Naive thymus-derived CD4-positive, alpha-beta T cell (primary cell): ENCODE data around the gene MYH7B. TPM values are rescaled to one million over a fixed set of nuclear protein-coding genes. Genes with fewer than 3 reads are reported as not detected.

ENCODE experiments used
- ATAC-seq: fragments of 150-1000 bp; cut with Tn5 transposase; 2 replicates; pipeline ENCODE4 v1.10.0; 2021; ENCODE audit warnings: mild to moderate bottlenecking, moderate library complexity
- CTCF ChIA-PET: fragments of 350-600 bp; sonication (Branson Sonifier 250); formaldehyde crosslinking; loops from one replicate; lab custom pipeline; 2021; ENCODE audit warnings: antibody characterized with exemption; lab: Charles Lee
- POLR2A ChIA-PET: fragments of 350-600 bp; sonication (Branson Sonifier 250); formaldehyde crosslinking; loops from one replicate; lab custom pipeline; 2021; ENCODE audit warnings: antibody characterized with exemption, inconsistent platforms; lab: Charles Lee
- DNase-seq, 9 donors: peaks; one replicate each; pipeline versions ENCODE4 v3.0.0 to v3.0.0-alpha.2; 2020 to 2022; ENCODE audit warnings: mixed read lengths in 1 of 9
- H3K27ac ChIP-seq: one replicate; pipeline ENCODE4 v1.7.0; 2013; ENCODE audit warnings: mild to moderate bottlenecking, low read depth, low read length, moderate library complexity
- H3K27me3 ChIP-seq, 2 donors: one replicate each; pipeline ENCODE4 v1.7.0; 2013; ENCODE audit warnings: low read length in 2 of 2, mild to moderate bottlenecking in 2 of 2, moderate library complexity in 2 of 2; ENCODE audit not compliant: control insufficient read depth in 2 of 2, insufficient read depth in 2 of 2
- H3K36me3 ChIP-seq, 3 experiments: 1 replicate in 2 of 3; 2 replicates in 1 of 3; pipeline ENCODE4 v1.7.0; 2013; ENCODE audit warnings: low read length in 3 of 3, mild to moderate bottlenecking in 3 of 3, moderate library complexity in 1 of 3; ENCODE audit not compliant: insufficient read depth in 3 of 3, control insufficient read depth in 2 of 3
- H3K4me1 ChIP-seq, 2 donors: one replicate each; pipeline ENCODE4 v1.7.0; 2013; ENCODE audit warnings: low read length in 2 of 2, mild to moderate bottlenecking in 2 of 2, moderate library complexity in 1 of 2; ENCODE audit not compliant: control insufficient read depth in 2 of 2, insufficient read depth in 2 of 2
- H3K4me3 ChIP-seq: 2 replicates; pipeline ENCODE4 v1.7.0; 2013; ENCODE audit warnings: mild to moderate bottlenecking, low read length
- H3K9me3 ChIP-seq, 3 experiments: 1 replicate in 2 of 3; 2 replicates in 1 of 3; pipeline ENCODE4 v1.7.0; 2013; ENCODE audit warnings: low read length in 3 of 3; ENCODE audit not compliant: control insufficient read depth in 2 of 3
- H3K27ac Mint-ChIP-seq, 9 donors: one replicate each; pipeline ENCODE4 v1.8.0; 2020 to 2022; ENCODE audit warnings: mixed read lengths in 9 of 9, mild to moderate bottlenecking in 8 of 9, moderate library complexity in 5 of 9, inconsistent platforms in 2 of 9
- H3K27me3 Mint-ChIP-seq, 5 donors: one replicate each; pipeline ENCODE4 v1.8.0; 2021 to 2022; ENCODE audit warnings: mixed read lengths in 5 of 5, mild to moderate bottlenecking in 1 of 5
- H3K36me3 Mint-ChIP-seq, 5 donors: one replicate each; pipeline ENCODE4 v1.8.0; 2020 to 2022; ENCODE audit warnings: mixed read lengths in 5 of 5, mild to moderate bottlenecking in 3 of 5, inconsistent platforms in 1 of 5
- H3K4me1 Mint-ChIP-seq, 7 donors: one replicate each; pipeline ENCODE4 v1.8.0; 2020 to 2022; ENCODE audit warnings: mixed read lengths in 7 of 7, mild to moderate bottlenecking in 3 of 7, inconsistent platforms in 1 of 7
- H3K4me3 Mint-ChIP-seq, 10 donors: one replicate each; pipeline ENCODE4 v1.8.0; 2020 to 2022; ENCODE audit warnings: mild to moderate bottlenecking in 10 of 10, mixed read lengths in 10 of 10, moderate library complexity in 6 of 10, inconsistent platforms in 2 of 10
- H3K9me3 Mint-ChIP-seq, 11 donors: one replicate each; pipeline ENCODE4 v1.8.0; 2020 to 2022; ENCODE audit warnings: mixed read lengths in 11 of 11, mild to moderate bottlenecking in 4 of 11, inconsistent platforms in 1 of 11, moderate library complexity in 1 of 11
- intact Hi-C, 2 donors: fragments of 100-400 bp; cut with micrococcal nuclease; formaldehyde crosslinking; loops; one replicate each; pipeline ENCODE4 v1.15.1; 2023
- polyA plus RNA-seq, 2 donors: library from polyadenylated mRNA; unstranded; fragments of 300-500 nt; fragmentation: Illumina TruSeq; gene quantifications; one replicate each; pipeline ENCODE4 v1.2.3, GENCODE V29; 2021
- total RNA-seq, 6 experiments: library from RNA in 5 of 6; stranded (reverse) in 5 of 6; gene quantifications; 1 replicate in 5 of 6; 2 replicates in 1 of 6; pipeline ENCODE4 v1.2.3 and lab custom pipeline; 2021 to 2026

Gene MYH7B
- total and polyA plus RNA-seq, 7 experiments from 2014 or later = 0.15 to 1.0 (median 0.48) TPM; not detected in 1

DNA sequence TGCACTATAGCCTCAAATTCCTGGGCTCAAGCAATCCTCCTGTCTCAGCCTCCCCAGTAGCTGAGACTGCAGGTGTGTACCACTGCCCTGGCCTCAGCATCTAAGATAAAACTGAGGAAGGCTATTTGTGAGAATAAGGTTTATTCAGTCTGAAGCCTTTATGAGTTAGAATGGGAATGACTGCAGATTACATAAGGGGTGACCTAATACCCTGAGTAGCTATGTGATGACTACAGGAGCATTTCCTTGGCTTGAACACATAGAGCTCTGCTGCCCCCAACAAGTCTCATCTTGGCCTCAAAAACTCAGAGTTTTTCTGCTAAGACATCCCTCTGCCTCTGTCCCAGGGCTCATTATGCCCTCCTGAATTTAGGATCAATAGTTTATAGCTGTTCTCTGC is 7.6 kb upstream of the MYH7B start:
- no peak overlapping the region for H3K4me3 ChIP-seq
- H3K4me1 ChIP-seq = no peaks in the 10 kb centered on the region
- no peaks in the 10 kb centered on the region for H3K27me3 ChIP-seq
- no peak overlapping the region for H3K4me3 Mint-ChIP-seq
- no peaks in the 10 kb centered on the region for H3K27me3 Mint-ChIP-seq
- H3K27ac Mint-ChIP-seq = no peak overlapping the region
- H3K4me1 Mint-ChIP-seq = peaks cover 0 to 11% (median 6%) of the 10 kb centered on the region in 7 donors
- ATAC-seq (no peak), DNase-seq (no peak)
- peaks cover 0 to 56% (median 0%) of the 10 kb centered on the region in 3 experiments for H3K36me3 ChIP-seq
- no peak overlapping the region for H3K27ac ChIP-seq
- no peaks in the 10 kb centered on the region for H3K9me3 ChIP-seq
- intact Hi-C loops = no loop called here
- ChIA-PET CTCF (no interaction called here), POLR2A (no interaction called here)
- no peaks in the 10 kb centered on the region for H3K9me3 Mint-ChIP-seq
- H3K36me3 Mint-ChIP-seq = peaks cover 5 to 43% (median 27%) of the 10 kb centered on the region in 5 donors

DNA sequence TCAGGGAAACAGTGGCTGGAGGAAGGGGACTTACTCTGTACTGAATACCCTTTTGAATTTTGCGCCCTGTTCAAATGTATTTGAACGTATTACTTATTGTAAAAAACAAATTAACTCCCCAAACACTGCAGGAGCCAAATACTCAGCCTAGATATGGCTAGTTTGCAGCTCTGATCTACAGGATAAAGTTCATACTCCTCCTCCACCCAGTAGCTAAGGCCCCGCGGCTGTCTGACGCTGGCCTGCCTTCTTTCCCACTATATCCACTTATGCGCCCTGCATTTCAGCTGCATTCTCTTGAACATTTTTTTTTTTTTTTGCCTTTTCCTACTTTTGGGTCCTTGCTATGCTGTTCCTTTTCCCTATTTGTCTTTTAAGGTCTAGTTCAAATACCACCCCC is 6.5 kb upstream of the MYH7B start:
- Mint-ChIP-seq H3K4me1 (peaks cover 2 to 17% (median 12%) of the 10 kb centered on the region in 7 donors), H3K9me3 (no peaks in the 10 kb centered on the region), H3K4me3 (no peak overlapping the region), H3K36me3 (peaks cover 5 to 34% (median 19%) of the 10 kb centered on the region in 5 donors), H3K27ac (peak overlapping the region in 1 of 9 donors; percentile 25), H3K27me3 (no peaks in the 10 kb centered on the region)
- no peak overlapping the region for H3K27ac ChIP-seq
- CTCF ChIA-PET = no interaction called here
- H3K9me3 ChIP-seq = no peaks in the 10 kb centered on the region
- no peaks in the 10 kb centered on the region for H3K27me3 ChIP-seq
- peaks cover 0 to 45% (median 0%) of the 10 kb centered on the region in 3 experiments for H3K36me3 ChIP-seq
- no peak for DNase-seq
- H3K4me3 ChIP-seq = no peak overlapping the region
- POLR2A ChIA-PET = no interaction called here
- intact Hi-C loops = no loop called here
- no peak for ATAC-seq
- H3K4me1 ChIP-seq = no peaks in the 10 kb centered on the region

DNA sequence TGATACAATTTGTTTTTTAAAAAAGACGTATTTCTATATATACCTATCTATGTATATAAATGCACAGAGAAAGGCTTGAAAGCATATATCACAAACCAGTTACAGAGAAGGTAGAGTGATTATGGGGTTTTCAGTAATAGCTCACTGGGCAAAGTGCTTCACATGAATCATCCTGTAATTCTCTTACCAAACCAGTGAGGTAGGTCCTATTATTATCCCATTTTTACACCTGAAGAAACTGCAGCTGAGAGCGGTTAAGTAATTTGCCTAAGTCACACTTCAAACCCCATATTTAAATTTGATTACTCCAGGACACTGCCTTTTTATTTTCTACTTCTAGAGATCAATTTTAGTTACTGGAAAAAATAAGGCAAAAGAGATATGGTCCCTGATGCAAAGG is 4.4 kb upstream of the MYH7B start:
- DNase-seq (no peak), ATAC-seq (no peak)
- no peak overlapping the region for H3K4me3 ChIP-seq
- H3K4me1 Mint-ChIP-seq = peaks cover 11 to 35% (median 30%) of the 10 kb centered on the region in 7 donors
- H3K4me1 ChIP-seq = peaks cover 3 to 9% of the 10 kb centered on the region in 2 donors
- intact Hi-C loops = no loop called here
- no peak overlapping the region for H3K27ac ChIP-seq
- no peak overlapping the region for H3K27ac Mint-ChIP-seq
- peaks cover 5 to 22% (median 12%) of the 10 kb centered on the region in 5 donors for H3K36me3 Mint-ChIP-seq
- H3K4me3 Mint-ChIP-seq = no peak overlapping the region
- peaks cover 0 to 30% (median 0%) of the 10 kb centered on the region in 3 experiments for H3K36me3 ChIP-seq
- no peaks in the 10 kb centered on the region for H3K27me3 ChIP-seq
- CTCF ChIA-PET = no interaction called here
- H3K27me3 Mint-ChIP-seq = no peaks in the 10 kb centered on the region
- no peaks in the 10 kb centered on the region for H3K9me3 Mint-ChIP-seq
- POLR2A ChIA-PET = no interaction called here
- H3K9me3 ChIP-seq = no peaks in the 10 kb centered on the region

- ATAC-seq (no peak), DNase-seq (no peak)
- Histone ChIP-seq H3K27ac (no peak overlapping the region), H3K4me3 (no peak overlapping the region), H3K27me3 (no peaks in the 10 kb centered on the region), H3K9me3 (no peaks in the 10 kb centered on the region), H3K36me3 (peaks cover 0 to 26% (median 0%) of the 10 kb centered on the region in 3 experiments), H3K4me1 (peaks cover 5 to 11% of the 10 kb centered on the region in 2 donors)
- intact Hi-C loops = no loop called here
- H3K27me3 Mint-ChIP-seq = no peaks in the 10 kb centered on the region
- H3K27ac Mint-ChIP-seq = no peak overlapping the region
- H3K9me3 Mint-ChIP-seq = peaks cover 0 to 2% (median 0%) of the 10 kb centered on the region in 11 donors
- peaks cover 5 to 19% (median 11%) of the 10 kb centered on the region in 5 donors for H3K36me3 Mint-ChIP-seq
- ChIA-PET CTCF (no interaction called here), POLR2A (no interaction called here)
- H3K4me3 Mint-ChIP-seq = peak overlapping the region in 1 of 10 donors; percentile 29
- peaks cover 11 to 39% (median 34%) of the 10 kb centered on the region in 7 donors for H3K4me1 Mint-ChIP-seq
These were observed 4.0 kb upstream of the MYH7B start for GRCh38 chr20:34951652-34952051.

DNA sequence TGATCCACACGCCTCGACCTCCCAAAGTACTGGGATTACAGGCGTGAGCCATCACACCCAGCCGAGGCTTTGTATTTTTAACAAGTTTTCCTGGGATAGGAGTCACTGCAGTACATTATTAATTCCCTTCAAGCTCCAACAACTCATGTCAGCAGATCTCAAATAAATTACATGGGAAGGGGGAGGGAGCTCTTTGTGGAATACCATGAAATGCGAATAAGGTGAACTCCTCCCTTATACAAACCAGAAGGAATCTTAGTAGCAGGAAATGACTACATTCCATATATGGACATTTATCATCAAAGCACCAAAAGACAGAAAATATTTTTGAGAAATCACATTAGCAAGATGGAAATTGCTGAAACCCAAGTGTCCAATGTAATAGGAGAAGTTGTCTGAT is 3.0 kb upstream of the MYH7B start:
- Histone ChIP-seq H3K4me3 (no peak overlapping the region), H3K9me3 (no peaks in the 10 kb centered on the region), H3K36me3 (peaks cover 0 to 25% (median 0%) of the 10 kb centered on the region in 3 experiments), H3K27me3 (no peaks in the 10 kb centered on the region), H3K4me1 (peaks cover 5 to 11% of the 10 kb centered on the region in 2 donors), H3K27ac (no peak overlapping the region)
- Mint-ChIP-seq H3K9me3 (peaks cover 0 to 2% (median 0%) of the 10 kb centered on the region in 11 donors), H3K27ac (peak overlapping the region in 1 of 9 donors; percentile 10), H3K36me3 (peaks cover 5 to 18% (median 11%) of the 10 kb centered on the region in 5 donors), H3K4me3 (no peak overlapping the region), H3K4me1 (peaks cover 11 to 40% (median 34%) of the 10 kb centered on the region in 7 donors), H3K27me3 (no peaks in the 10 kb centered on the region)
- intact Hi-C loops = no loop called here
- CTCF ChIA-PET = no interaction called here
- no peak for ATAC-seq
- no peak for DNase-seq
- POLR2A ChIA-PET = no interaction called here

DNA sequence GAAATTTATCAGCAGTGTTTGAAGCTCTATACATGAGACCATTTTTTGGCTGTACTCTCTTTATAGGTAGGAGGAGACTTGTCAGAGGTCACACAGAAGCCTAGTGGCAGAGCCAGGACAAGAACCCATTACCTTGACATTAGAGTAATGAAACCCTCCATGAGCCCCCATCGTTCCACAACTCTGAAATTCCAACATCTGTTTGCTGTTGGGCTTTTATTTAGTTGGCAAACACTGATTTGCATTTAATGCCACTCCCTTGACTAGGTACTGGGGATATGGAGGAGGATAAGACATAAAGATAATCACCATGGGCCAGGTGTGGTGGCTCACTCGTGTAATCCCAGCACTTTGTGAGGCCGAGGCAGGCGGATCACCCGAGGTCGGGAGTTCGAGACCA is 1.7 kb upstream of the MYH7B start:
- Histone ChIP-seq H3K27me3 (no peaks in the 10 kb centered on the region), H3K36me3 (peaks cover 0 to 19% (median 0%) of the 10 kb centered on the region in 3 experiments), H3K4me1 (peaks cover 5 to 11% of the 10 kb centered on the region in 2 donors), H3K4me3 (no peak overlapping the region), H3K9me3 (no peaks in the 10 kb centered on the region), H3K27ac (no peak overlapping the region)
- intact Hi-C loops = loop anchor here in 1 of 2 donors (2.0 kb wide), 1 partner anchor 35 kb away; no protein-coding TSS in a partner anchor
- peak overlapping the region in 7 of 10 donors; percentile 17 to 99 (median 25) for H3K4me3 Mint-ChIP-seq
- no peak for DNase-seq
- ChIA-PET POLR2A (interaction anchor here (0.6 kb wide), 1 partner anchor 38 kb away, joined by 3 read pairs; no protein-coding TSS in a partner anchor), CTCF (interaction anchor here (5.9 kb wide), 1 partner anchor 81 kb away, joined by 33 read pairs; the partner anchor contains the start of gene GGT7)
- peaks cover 0 to 2% (median 0%) of the 10 kb centered on the region in 11 donors for H3K9me3 Mint-ChIP-seq
- H3K4me1 Mint-ChIP-seq = peaks cover 11 to 40% (median 34%) of the 10 kb centered on the region in 7 donors
- H3K27ac Mint-ChIP-seq = peak overlapping the region in 1 of 9 donors; percentile 2
- H3K27me3 Mint-ChIP-seq = no peaks in the 10 kb centered on the region
- no peak for ATAC-seq
- peaks cover 5 to 14% (median 11%) of the 10 kb centered on the region in 5 donors for H3K36me3 Mint-ChIP-seq
